ENCODE data around the gene TBC1D22A.

TBC1D22A gene

DNA sequence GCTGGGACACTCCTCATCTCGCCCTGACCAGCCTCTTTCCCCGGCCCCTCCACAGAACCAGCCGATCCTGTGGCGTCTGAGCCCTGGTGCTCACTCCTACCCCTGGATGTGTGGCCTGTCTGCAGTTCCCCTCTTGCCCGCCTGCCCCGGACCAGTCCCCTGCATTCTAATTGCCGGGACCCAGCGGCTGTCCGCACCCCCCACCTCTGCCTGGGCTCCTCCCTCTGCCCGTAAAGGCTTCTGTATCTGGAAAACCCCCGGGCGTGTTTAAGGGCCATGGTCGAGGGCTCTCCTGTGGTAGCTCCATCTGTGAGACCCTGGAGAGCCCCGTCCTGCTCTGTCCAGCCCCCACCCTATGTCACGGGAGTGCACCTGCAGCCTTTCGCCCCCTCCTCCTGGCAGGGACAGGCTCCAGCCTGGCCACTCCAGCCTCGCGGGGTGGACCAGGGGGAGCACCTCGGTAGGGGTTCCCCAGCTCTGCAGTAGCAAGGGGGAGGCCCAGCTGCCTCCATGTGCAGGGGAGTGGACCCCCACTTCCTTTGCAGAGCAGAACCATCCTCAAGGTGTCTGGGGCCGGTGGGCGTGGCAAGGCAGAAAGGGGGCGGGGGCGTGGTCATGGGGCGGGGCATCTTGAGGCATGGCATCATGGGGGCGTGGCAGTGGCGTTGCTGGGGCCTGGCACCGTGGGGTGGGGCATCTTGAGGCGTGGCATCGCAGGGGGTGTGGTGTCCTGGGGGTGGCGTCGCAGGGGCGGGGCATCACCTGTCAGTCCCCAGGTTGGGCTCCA lies 430.4 kb downstream of the TBC1D22A start:
- TF ChIP-seq, protein P1, sequence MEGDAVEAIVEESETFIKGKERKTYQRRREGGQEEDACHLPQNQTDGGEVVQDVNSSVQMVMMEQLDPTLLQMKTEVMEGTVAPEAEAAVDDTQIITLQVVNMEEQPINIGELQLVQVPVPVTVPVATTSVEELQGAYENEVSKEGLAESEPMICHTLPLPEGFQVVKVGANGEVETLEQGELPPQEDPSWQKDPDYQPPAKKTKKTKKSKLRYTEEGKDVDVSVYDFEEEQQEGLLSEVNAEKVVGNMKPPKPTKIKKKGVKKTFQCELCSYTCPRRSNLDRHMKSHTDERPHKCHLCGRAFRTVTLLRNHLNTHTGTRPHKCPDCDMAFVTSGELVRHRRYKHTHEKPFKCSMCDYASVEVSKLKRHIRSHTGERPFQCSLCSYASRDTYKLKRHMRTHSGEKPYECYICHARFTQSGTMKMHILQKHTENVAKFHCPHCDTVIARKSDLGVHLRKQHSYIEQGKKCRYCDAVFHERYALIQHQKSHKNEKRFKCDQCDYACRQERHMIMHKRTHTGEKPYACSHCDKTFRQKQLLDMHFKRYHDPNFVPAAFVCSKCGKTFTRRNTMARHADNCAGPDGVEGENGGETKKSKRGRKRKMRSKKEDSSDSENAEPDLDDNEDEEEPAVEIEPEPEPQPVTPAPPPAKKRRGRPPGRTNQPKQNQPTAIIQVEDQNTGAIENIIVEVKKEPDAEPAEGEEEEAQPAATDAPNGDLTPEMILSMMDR (IDR thresholded peaks at IDR 0.05; ENCODE audit: low read depth, low read length) = no peak
- no peak overlapping the region for H3K4me3 ChIP-seq (replicated peaks in 1 of 2; ENCODE audit: low read depth in 2 of 2, low read length in 2 of 2)
- no peak for DNase-seq (ENCODE audit: low read depth in 2 of 2)

- TF ChIP-seq, protein P1 (IDR thresholded peaks at IDR 0.05; ENCODE audit: low read depth, low read length) = no peak
- no peak for DNase-seq (ENCODE audit: low read depth in 2 of 2)
- no peak overlapping the region for H3K4me3 ChIP-seq (replicated peaks in 1 of 2; ENCODE audit: low read depth in 2 of 2, low read length in 2 of 2)
Measured at GRCh38 chr22:47193606-47194329, 431.3 kb downstream of the TBC1D22A start.

- TF ChIP-seq, protein P1 (IDR thresholded peaks at IDR 0.05; ENCODE audit: low read depth, low read length) = no peak
- DNase-seq (ENCODE audit: low read depth in 2 of 2) = no peak
- H3K4me3 ChIP-seq (replicated peaks in 1 of 2; ENCODE audit: low read depth in 2 of 2, low read length in 2 of 2) = no peak overlapping the region
Measured at GRCh38 chr22:47194476-47195155, 432.2 kb downstream of the TBC1D22A start.

DNA sequence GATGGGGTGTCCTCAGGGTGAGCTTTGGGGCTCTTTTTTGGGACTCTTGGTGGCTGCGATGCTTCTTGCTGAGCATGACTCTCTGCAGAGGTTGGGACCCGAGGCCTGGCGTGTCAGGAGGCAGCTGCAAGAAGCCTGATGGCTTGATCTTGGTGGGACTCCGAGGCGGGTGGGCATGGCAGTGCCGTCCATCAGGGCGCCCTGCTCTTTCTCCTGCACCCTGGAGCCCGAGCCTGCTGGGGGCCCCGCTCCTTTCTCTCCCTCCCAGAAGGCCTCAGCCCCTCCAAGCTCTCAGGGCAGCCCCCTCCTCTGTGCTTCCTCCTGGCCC lies 432.7 kb downstream of the TBC1D22A start:
- TF ChIP-seq, protein P1 (IDR thresholded peaks at IDR 0.05; ENCODE audit: low read depth, low read length) = no peak
- DNase-seq (ENCODE audit: low read depth in 2 of 2) = no peak
- H3K4me3 ChIP-seq (replicated peaks in 1 of 2; ENCODE audit: low read depth in 2 of 2, low read length in 2 of 2) = no peak overlapping the region

- no peak overlapping the region for H3K4me3 ChIP-seq (replicated peaks in 1 of 2; ENCODE audit: low read depth in 2 of 2, low read length in 2 of 2)
- TF ChIP-seq, protein P1 (IDR thresholded peaks at IDR 0.05; ENCODE audit: low read depth, low read length) = no peak
- no peak for DNase-seq (ENCODE audit: low read depth in 2 of 2)
Measured at GRCh38 chr22:47195484-47196165, 433.2 kb downstream of the TBC1D22A start.

DNA sequence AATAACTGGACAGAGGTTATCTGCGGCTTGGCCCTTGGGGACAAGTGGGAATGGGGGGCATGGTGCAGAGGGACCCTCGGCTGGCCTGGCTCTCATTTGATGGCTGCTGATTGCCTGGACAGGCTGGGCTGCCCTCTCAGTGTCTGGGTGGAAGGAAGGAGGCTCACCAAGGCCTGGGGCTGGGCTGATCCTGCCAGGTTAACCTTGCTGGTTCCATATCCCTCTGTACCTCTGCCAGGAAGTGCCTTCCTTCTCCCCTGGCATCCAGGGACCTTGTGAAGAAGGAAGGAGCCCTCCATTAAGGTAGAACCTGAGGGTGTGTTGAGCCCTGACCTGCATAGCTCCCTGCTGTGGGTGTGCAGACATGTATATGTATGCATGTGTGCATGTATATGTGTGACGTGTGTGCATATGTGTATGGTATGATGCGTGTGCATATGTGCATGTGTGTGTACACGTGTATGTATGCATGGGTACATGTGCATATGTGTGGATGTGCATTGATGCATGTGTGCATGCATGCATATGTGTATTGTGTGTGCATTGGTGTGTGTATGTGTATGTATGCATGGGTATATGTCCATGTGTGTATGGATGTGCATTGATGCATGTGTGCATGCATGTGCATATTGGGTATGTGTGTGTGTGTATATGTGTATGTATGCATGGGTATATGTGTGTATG lies 433.9 kb downstream of the TBC1D22A start:
- TF ChIP-seq, protein P1 (IDR thresholded peaks at IDR 0.05; ENCODE audit: low read depth, low read length) = no peak
- no peak for DNase-seq (ENCODE audit: low read depth in 2 of 2)

More for the DNA sequence above, 433.9 kb downstream of the TBC1D22A start:
- no peak overlapping the region for H3K4me3 ChIP-seq (replicated peaks in 1 of 2; ENCODE audit: low read depth in 2 of 2, low read length in 2 of 2)
